NB4 (cell line): Measurements from ENCODE around the gene ST6GALNAC3.
"Not testable (repeated sequence)": the region's sequence is repeated elsewhere in the genome, so short reads cannot be mapped to it uniquely, and the experiment has no call there.

ENCODE experiments used
- DNase-seq: peaks from one replicate; pipeline ENCODE4 v3.0.0; 2010; ENCODE audit warnings: low read depth
- H3K4me3 ChIP-seq: one replicate; pipeline ENCODE4 v1.5.1; 2011; ENCODE audit warnings: mild to moderate bottlenecking, low read depth, low read length, moderate library complexity
- MYC ChIP-seq: IDR thresholded peaks from 2 replicates; pipeline ENCODE4 v1.6.1; 2011; ENCODE audit warnings: low read depth, low read length
- POLR2A ChIP-seq: IDR thresholded peaks from 2 replicates; pipeline ENCODE4 v1.6.1; 2011; ENCODE audit warnings: mild to moderate bottlenecking; ENCODE audit not compliant: insufficient read length; ENCODE audit errors: extremely low read depth
- TF ChIP-seq, protein P1 (sequence below): IDR thresholded peaks from one replicate; pipeline ENCODE4 v1.5.1; 2012; ENCODE audit warnings: low read depth, low read length
- TF ChIP-seq, protein P2 (sequence below): IDR thresholded peaks from 2 replicates; pipeline ENCODE4 v1.6.1; 2011; ENCODE audit warnings: low read depth, low read length

Gene ST6GALNAC3

DNA sequence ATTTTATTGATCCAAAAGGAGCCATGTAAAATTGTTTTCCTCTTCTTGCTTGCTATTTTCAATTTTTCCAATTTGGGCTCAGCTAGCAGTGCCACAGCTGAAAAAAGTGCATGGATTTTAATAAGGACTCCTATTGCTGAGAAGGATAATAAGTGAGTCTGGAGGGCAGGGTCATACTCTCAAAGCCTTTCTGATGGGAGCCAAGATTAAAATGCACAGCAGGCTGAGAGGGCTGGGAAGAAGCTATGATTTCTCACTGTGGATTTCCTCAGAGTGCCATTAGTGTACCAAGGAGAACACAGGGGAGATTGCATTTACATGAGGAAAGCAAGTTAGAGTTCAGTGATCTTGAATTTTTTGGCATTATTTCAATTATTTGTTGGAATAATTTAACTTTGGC is 261.3 kb downstream of the ST6GALNAC3 start:
- TF ChIP-seq, protein P1, sequence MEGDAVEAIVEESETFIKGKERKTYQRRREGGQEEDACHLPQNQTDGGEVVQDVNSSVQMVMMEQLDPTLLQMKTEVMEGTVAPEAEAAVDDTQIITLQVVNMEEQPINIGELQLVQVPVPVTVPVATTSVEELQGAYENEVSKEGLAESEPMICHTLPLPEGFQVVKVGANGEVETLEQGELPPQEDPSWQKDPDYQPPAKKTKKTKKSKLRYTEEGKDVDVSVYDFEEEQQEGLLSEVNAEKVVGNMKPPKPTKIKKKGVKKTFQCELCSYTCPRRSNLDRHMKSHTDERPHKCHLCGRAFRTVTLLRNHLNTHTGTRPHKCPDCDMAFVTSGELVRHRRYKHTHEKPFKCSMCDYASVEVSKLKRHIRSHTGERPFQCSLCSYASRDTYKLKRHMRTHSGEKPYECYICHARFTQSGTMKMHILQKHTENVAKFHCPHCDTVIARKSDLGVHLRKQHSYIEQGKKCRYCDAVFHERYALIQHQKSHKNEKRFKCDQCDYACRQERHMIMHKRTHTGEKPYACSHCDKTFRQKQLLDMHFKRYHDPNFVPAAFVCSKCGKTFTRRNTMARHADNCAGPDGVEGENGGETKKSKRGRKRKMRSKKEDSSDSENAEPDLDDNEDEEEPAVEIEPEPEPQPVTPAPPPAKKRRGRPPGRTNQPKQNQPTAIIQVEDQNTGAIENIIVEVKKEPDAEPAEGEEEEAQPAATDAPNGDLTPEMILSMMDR: no peak
- no peak for TF ChIP-seq MYC
- H3K4me3 ChIP-seq: no peak overlapping the region
- DNase-seq: no peak

DNA sequence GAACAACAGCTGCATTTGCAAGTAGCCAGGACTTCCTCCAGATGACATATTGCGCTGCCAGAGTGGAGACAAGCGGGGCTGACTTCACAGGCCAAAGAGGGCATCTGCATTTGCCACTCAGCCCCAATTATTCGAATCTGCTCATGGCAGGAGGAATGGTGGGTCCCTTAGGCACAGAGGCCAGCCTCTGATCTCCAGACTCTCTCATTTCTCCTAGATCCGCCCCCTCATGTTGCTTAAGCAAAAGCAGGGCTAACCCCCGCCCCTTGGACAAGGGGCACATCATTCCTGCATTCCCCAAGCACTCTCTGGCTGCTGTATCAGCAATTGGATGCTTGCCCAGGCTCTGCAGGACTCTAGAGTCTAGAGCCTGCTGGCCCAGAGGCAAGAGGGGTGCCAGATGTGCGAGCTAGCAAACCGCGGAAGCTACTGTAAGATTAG is 262.4 kb downstream of the ST6GALNAC3 start:
- TF ChIP-seq POLR2A (no peak), MYC (no peak)
- TF ChIP-seq, protein P2, sequence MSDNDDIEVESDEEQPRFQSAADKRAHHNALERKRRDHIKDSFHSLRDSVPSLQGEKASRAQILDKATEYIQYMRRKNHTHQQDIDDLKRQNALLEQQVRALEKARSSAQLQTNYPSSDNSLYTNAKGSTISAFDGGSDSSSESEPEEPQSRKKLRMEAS: no peak
- TF ChIP-seq, protein P1: no peak
- no peak for DNase-seq
- H3K4me3 ChIP-seq: no peak overlapping the region

DNA sequence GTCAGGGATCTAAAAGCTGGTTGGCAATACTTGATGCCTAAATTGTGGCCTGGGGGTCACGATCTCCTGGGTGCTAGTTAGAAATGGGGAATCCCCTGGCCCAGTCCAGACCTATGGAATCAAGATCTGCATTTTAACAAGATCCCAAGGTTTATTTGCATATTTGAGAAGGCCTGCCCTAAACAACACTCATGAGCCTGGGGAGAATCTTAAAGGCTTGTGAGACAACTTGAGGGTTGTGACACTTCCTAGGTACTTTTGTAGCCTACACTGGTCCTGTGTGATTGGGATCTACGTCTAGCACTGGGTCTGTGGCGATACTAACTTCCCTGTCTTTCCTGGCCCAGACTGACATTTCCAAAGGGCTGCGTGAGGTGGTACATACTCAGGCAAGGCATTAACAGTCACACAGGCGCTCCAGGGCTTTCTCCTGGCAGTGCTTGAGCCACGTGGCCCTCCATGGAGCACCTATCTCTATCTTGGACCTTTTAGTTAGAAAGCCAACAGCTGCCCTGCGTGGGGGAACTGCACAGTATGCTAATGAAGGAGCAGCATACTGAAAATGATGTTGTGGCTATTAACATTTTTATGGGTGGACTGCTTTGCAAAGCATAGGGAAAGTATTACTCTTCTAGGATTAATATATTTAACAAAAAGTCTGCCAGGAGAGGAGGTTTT is 263.1 kb downstream of the ST6GALNAC3 start:
- no peak overlapping the region for H3K4me3 ChIP-seq
- TF ChIP-seq POLR2A (no peak), MYC (no peak)
- no peak for DNase-seq

DNA sequence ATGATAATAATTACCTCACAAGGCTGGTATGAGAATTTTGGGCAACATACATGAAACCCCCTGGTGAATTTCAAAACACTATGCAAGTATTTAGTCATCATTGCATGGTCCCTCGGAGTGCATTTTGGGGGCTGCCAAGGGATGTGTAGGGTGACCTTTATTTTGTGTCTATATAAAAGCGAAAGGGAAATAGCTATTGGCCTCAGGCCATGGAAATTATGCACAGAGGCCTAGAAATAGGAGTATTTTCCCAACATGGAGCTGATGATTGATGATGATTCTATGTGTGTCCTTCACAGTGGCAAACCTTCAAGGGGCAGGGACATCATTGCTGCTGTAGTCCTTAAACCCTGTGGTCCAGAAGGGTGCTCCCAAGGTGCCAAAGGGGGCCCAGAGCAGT is 265.5 kb downstream of the ST6GALNAC3 start:
- H3K4me3 ChIP-seq: no peak overlapping the region
- TF ChIP-seq, protein P1: no peak
- TF ChIP-seq, protein P2: no peak
- TF ChIP-seq POLR2A: no peak
- TF ChIP-seq MYC: no peak
- no peak for DNase-seq

DNA sequence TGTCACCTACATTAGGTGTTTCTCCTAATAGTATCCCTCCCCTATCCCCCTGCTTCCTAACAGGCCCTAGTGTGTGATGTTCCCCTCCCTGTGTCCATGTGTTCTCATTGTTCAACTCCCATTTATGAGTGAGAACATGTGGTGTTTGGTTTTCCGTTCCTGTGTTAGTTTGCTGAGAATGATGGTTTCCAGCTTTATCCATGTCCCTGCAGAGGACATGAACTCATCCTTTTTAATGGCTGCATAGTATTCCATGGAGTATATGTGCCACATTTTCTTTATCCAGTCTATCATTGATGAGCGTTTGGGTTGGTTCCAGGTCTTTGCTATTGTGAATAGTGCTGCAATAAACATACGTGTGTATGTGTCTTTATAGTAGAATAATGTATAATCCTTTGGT is 267.3 kb downstream of the ST6GALNAC3 start:
- not testable (repeated sequence) for H3K4me3 ChIP-seq, DNase-seq

DNA sequence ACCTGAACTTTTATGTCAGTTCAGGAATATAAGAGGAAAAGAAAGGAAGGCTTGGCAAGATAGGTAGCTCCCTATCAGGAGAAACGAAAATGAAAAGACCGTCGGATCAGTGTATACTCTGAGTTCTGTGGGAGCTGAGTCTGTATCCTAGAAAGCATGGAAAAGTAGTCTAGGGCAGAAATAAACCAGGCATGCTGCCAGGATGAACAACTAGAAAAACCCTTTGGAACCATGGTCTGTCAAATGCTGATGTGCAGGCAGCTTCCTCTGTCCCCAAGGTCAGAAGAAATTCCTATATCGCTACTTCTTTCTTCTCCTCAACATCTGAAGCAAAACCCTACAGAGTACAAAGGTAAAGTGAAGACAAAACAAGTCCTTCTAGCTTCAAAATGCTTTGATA is 268.8 kb downstream of the ST6GALNAC3 start:
- H3K4me3 ChIP-seq: no peak overlapping the region
- no peak for DNase-seq
- TF ChIP-seq MYC (no peak), POLR2A (no peak)
- TF ChIP-seq, protein P1: no peak
- TF ChIP-seq, protein P2: no peak

DNA sequence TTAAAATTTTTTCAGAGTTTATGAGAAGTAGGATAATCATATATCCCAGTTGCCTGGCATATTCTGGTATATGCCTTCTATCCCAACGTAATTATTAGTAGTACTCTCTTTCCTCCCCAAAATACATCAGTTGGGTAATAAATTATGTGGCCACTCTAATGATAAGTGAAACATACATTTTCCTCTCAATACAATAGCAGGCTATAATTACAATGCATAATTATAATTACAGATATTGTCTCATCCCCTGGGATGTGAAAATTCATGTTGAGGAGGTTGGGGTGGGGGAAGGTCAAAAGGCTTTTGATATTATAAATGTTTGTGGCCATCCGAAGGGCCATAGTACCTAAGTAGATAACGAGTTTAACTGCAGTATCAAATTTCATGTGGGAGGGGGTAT is 277.1 kb downstream of the ST6GALNAC3 start:
- TF ChIP-seq POLR2A: no peak
- no peak overlapping the region for H3K4me3 ChIP-seq
- DNase-seq: no peak
